ENCODE measurements around the gene CDH19. TPM values are rescaled to one million over a fixed set of nuclear protein-coding genes. Genes with fewer than 3 reads are reported as not detected.

CDH19 gene
- total RNA-seq, 2 donors from 2014 or later: 0.67 to 3.6 TPM

GRCh38 chr18:66640431-66640830, 36.5 kb upstream of the CDH19 start:
- Histone ChIP-seq H3K4me1 (no peaks in the 10 kb centered on the region), H3K9me3 (no peaks in the 10 kb centered on the region), H3K9ac (ENCODE audit: low read depth in 2 of 2, low read length in 2 of 2) (no peak overlapping the region), H3K27ac (no peak overlapping the region), H3K27me3 (no peaks in the 10 kb centered on the region), H3K4me3 (no peak overlapping the region), H3K36me3 (no peaks in the 10 kb centered on the region)
- DNase-seq: peak; percentile 20
- intact Hi-C loops (cut with DNase I): no loop called here
- no peak for TF ChIP-seq CTCF (IDR thresholded peaks at IDR 0.05)

- H3K27me3 ChIP-seq: no peaks in the 10 kb centered on the region
- TF ChIP-seq CTCF (IDR thresholded peaks at IDR 0.05): no peak
- H3K9ac ChIP-seq (ENCODE audit: low read depth in 2 of 2, low read length in 2 of 2): no peak overlapping the region
- H3K4me1 ChIP-seq: no peaks in the 10 kb centered on the region
- no peaks in the 10 kb centered on the region for H3K36me3 ChIP-seq
- intact Hi-C loops (cut with DNase I): loop anchor here (10.0 kb wide), 1 partner anchor 96 kb away; no protein-coding TSS in a partner anchor
- H3K4me3 ChIP-seq: no peak overlapping the region
- no peak for DNase-seq
- no peaks in the 10 kb centered on the region for H3K9me3 ChIP-seq
- no peak overlapping the region for H3K27ac ChIP-seq
Measured at GRCh38 chr18:66638856-66639629, 35.2 kb upstream of the CDH19 start.

DNA sequence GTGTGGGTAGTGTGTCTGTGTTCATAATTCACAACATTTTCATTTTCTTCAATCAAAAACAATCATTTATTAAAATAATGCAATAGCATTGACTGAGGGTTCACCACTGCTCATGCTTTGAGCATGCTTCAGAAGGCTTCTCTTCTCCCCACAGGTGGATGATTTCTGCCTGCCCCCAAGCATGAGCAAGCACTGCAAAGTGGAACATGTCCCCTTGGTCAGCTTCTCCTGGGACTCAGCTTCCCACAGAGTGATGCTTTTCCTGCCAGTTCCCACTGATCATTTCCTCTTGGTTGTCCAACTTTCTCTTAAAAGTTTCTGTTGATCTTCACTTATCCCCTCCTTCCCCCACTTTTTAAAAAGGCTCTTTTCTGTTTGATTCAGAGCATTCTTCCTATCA, 31.5 kb upstream of the CDH19 start:
- intact Hi-C loops (cut with DNase I): loop anchor here (10.0 kb wide), 1 partner anchor 99 kb away; no protein-coding TSS in a partner anchor
- Histone ChIP-seq H3K9me3 (no peaks in the 10 kb centered on the region), H3K27ac (no peak overlapping the region), H3K4me1 (no peaks in the 10 kb centered on the region), H3K36me3 (no peaks in the 10 kb centered on the region), H3K27me3 (no peaks in the 10 kb centered on the region), H3K9ac (ENCODE audit: low read depth in 2 of 2, low read length in 2 of 2) (no peak overlapping the region), H3K4me3 (no peak overlapping the region)
- no peak for TF ChIP-seq CTCF (IDR thresholded peaks at IDR 0.05)
- DNase-seq: no peak

DNA sequence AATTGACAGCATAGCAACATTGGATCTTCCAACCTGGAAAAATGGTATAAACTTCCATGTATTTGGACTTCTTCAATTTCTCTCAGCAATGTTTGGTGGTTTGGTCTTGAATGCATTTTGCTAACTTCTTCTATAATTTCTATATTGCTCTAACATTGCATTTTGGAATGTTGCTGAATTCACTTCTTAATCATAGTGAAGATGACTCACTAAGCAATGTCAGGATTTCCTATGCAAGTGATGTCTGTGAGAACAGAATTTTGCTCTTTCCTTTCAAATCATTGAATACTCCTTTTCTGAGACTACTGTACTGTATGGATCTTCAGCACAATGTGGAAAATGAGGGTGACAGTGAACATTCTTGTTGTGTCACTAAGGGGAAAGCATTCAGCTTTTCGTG, 28.9 kb upstream of the CDH19 start:
- no peak for DNase-seq

DNA sequence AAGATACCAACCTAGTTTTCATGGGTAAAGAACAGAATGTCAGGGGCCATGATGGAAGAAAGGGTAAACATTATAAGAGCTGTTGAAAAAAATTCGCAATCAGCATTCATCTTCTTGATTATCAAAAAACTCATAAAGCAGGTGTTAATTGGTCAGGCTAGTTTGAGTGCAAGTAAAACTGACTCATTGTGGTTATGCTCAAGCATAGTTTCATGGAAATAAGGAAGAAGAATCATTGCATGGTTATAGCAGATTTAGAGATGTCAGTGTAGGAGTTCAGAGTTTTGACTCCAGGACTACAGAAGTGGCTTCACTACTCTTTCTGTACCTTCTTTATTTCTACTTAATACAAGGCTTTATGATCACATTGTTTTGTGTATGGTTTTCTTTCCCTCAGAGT, 26.9 kb upstream of the CDH19 start:
- intact Hi-C loops (cut with DNase I): loop anchor here (10.0 kb wide), 1 partner anchor 104 kb away; no protein-coding TSS in a partner anchor
- Histone ChIP-seq H3K4me1 (no peaks in the 10 kb centered on the region), H3K9ac (ENCODE audit: low read depth in 2 of 2, low read length in 2 of 2) (no peak overlapping the region), H3K36me3 (no peaks in the 10 kb centered on the region), H3K9me3 (no peaks in the 10 kb centered on the region), H3K27ac (no peak overlapping the region), H3K4me3 (no peak overlapping the region), H3K27me3 (no peaks in the 10 kb centered on the region)
- no peak for DNase-seq
- TF ChIP-seq CTCF (IDR thresholded peaks at IDR 0.05): no peak

More for the DNA sequence above, 28.9 kb upstream of the CDH19 start:
- Histone ChIP-seq H3K27ac (no peak overlapping the region), H3K9ac (ENCODE audit: low read depth in 2 of 2, low read length in 2 of 2) (no peak overlapping the region), H3K4me3 (no peak overlapping the region), H3K9me3 (no peaks in the 10 kb centered on the region), H3K27me3 (no peaks in the 10 kb centered on the region), H3K36me3 (no peaks in the 10 kb centered on the region), H3K4me1 (no peaks in the 10 kb centered on the region)
- TF ChIP-seq CTCF (IDR thresholded peaks at IDR 0.05): no peak
- intact Hi-C loops (cut with DNase I): loop anchor here (10.0 kb wide), 1 partner anchor 102 kb away; no protein-coding TSS in a partner anchor
